Common myeloid progenitor, CD34-positive (primary cell): Measurements from ENCODE around the gene MAGEB10.
"Not testable (repeated sequence)": the region's sequence is repeated elsewhere in the genome, so short reads cannot be mapped to it uniquely, and the experiment has no call there.

Experiments
- CTCF ChIA-PET: fragments of 350-600 bp; sonication (Branson Sonifier 250); formaldehyde crosslinking; loops from one replicate; lab custom pipeline; 2021; ENCODE audit warnings: antibody characterized with exemption; lab: Charles Lee
- POLR2A ChIA-PET: fragments of 350-600 bp; sonication (Branson Sonifier 250); formaldehyde crosslinking; loops from one replicate; lab custom pipeline; 2021; ENCODE audit warnings: antibody characterized with exemption; lab: Charles Lee
- DNase-seq, 3 donors: peaks; one replicate each; pipeline versions ENCODE4 v3.0.0 to v3.0.0-alpha.2; 2013
- H3K27ac ChIP-seq, 2 experiments: 1 replicate in 1 of 2; 2 replicates in 1 of 2; pipeline ENCODE4 v1.7.0; 2013; ENCODE audit warnings: inconsistent platforms in 2 of 2, low read length in 2 of 2, mild to moderate bottlenecking in 2 of 2, low read depth in 1 of 2, moderate library complexity in 1 of 2; ENCODE audit not compliant: severe bottlenecking in 2 of 2, insufficient read depth in 1 of 2, poor library complexity in 1 of 2
- H3K27me3 ChIP-seq, 5 experiments: replicated peaks in 2 of 5; 1 replicate in 3 of 5; 2 replicates in 2 of 5; pipeline versions ENCODE4 v1.6.1 to v1.7.0; 2013; ENCODE audit warnings: low read length in 4 of 5, mild to moderate bottlenecking in 2 of 5, moderate library complexity in 2 of 5, inconsistent platforms in 1 of 5; ENCODE audit not compliant: insufficient read depth in 5 of 5, control insufficient read depth in 4 of 5
- H3K36me3 ChIP-seq, 4 experiments: 1 replicate in 2 of 4; 2 replicates in 2 of 4; pipeline versions ENCODE4 v1.6.1 to v1.7.0; 2013; ENCODE audit warnings: low read length in 3 of 4, control low read depth in 1 of 4, mild to moderate bottlenecking in 1 of 4; ENCODE audit not compliant: control insufficient read depth in 4 of 4, insufficient read depth in 4 of 4
- H3K4me1 ChIP-seq, 4 experiments: 1 replicate in 3 of 4; 2 replicates in 1 of 4; pipeline versions ENCODE4 v1.6.1 to v1.7.1; 2013; ENCODE audit warnings: low read length in 3 of 4, mild to moderate bottlenecking in 3 of 4, control low read depth in 1 of 4, inconsistent platforms in 1 of 4, moderate library complexity in 1 of 4; ENCODE audit not compliant: control insufficient read depth in 4 of 4, insufficient read depth in 4 of 4; ENCODE audit errors: control extremely low read depth in 1 of 4
- H3K4me3 ChIP-seq, 7 experiments: 1 replicate in 4 of 7; 2 replicates in 3 of 7; pipeline versions ENCODE4 v1.5.1 to v1.7.0; 2013; ENCODE audit warnings: mild to moderate bottlenecking in 7 of 7, low read length in 6 of 7, moderate library complexity in 6 of 7, inconsistent platforms in 2 of 7, low read depth in 2 of 7, control low read depth in 1 of 7; ENCODE audit not compliant: insufficient read depth in 4 of 7, control insufficient read depth in 1 of 7; ENCODE audit errors: extremely low read depth in 1 of 7
- H3K9me3 ChIP-seq, 5 experiments: 1 replicate in 4 of 5; 2 replicates in 1 of 5; pipeline versions ENCODE4 v1.6.1 to v1.7.1; 2013; ENCODE audit warnings: low read length in 4 of 5, mild to moderate bottlenecking in 2 of 5, inconsistent platforms in 1 of 5, low read depth in 1 of 5, moderate library complexity in 1 of 5; ENCODE audit not compliant: control insufficient read depth in 4 of 5, insufficient read depth in 2 of 5; ENCODE audit errors: control extremely low read depth in 1 of 5
- WGBS: methylation state at CpG from one replicate; pipeline ENCODE4 v1.1.5; 2013; ENCODE audit not compliant: insufficient coverage; 5-methylcytosine and 5-hydroxymethylcytosine counted together

The MAGEB10 gene

GRCh38 chrX:27808991-27809859 lies 1.4 kb downstream of the MAGEB10 start:
- DNase-seq, CTCF ChIA-PET, H3K27me3 ChIP-seq, H3K9me3 ChIP-seq, H3K36me3 ChIP-seq, H3K4me1 ChIP-seq, POLR2A ChIA-PET, H3K4me3 ChIP-seq, H3K27ac ChIP-seq: not testable (repeated sequence)
- 86% methylated on average over 7 of the region's 50 CpGs for WGBS

- Histone ChIP-seq H3K4me3 (no peak overlapping the region), H3K36me3 (no peaks in the 10 kb centered on the region), H3K27ac (no peak overlapping the region), H3K4me1 (no peaks in the 10 kb centered on the region), H3K9me3 (no peaks in the 10 kb centered on the region), H3K27me3 (no peaks in the 10 kb centered on the region)
- POLR2A ChIA-PET, result no interaction called here
- no peak for DNase-seq
- CTCF ChIA-PET, result no interaction called here
These were observed 7.4 kb downstream of the MAGEB10 start for GRCh38 chrX:27815209-27815608.

- ChIA-PET POLR2A (no interaction called here), CTCF (no interaction called here)
- Histone ChIP-seq H3K36me3 (no peaks in the 10 kb centered on the region), H3K27ac (no peak overlapping the region), H3K9me3 (no peaks in the 10 kb centered on the region), H3K27me3 (no peaks in the 10 kb centered on the region), H3K4me1 (no peaks in the 10 kb centered on the region), H3K4me3 (no peak overlapping the region)
- no CpG with 5 or more reads among the region's 1 CpG for WGBS
- no peak for DNase-seq
These were observed 16.0 kb downstream of the MAGEB10 start for GRCh38 chrX:27823812-27824211.

- H3K4me1 ChIP-seq, result no peaks in the 10 kb centered on the region
- DNase-seq, result no peak
- POLR2A ChIA-PET, result no interaction called here
- no peaks in the 10 kb centered on the region for H3K9me3 ChIP-seq
- 96% methylated on average over 2 of the region's 3 CpGs for WGBS
- no peak overlapping the region for H3K4me3 ChIP-seq
- no peak overlapping the region for H3K27ac ChIP-seq
- no peaks in the 10 kb centered on the region for H3K36me3 ChIP-seq
- CTCF ChIA-PET, result no interaction called here
- H3K27me3 ChIP-seq, result no peaks in the 10 kb centered on the region
These were observed 30.4 kb downstream of the MAGEB10 start for GRCh38 chrX:27838185-27838584.

- Histone ChIP-seq H3K4me1 (no peaks in the 10 kb centered on the region), H3K27me3 (no peaks in the 10 kb centered on the region), H3K36me3 (no peaks in the 10 kb centered on the region), H3K4me3 (no peak overlapping the region), H3K9me3 (no peaks in the 10 kb centered on the region), H3K27ac (no peak overlapping the region)
- 76% methylated on average over 3 of the region's 3 CpGs for WGBS
- no peak for DNase-seq
- CTCF ChIA-PET, result no interaction called here
- POLR2A ChIA-PET, result no interaction called here
These were observed 33.1 kb downstream of the MAGEB10 start for GRCh38 chrX:27840881-27841280.

GRCh38 chrX:27842859-27843258 lies 35.1 kb downstream of the MAGEB10 start:
- H3K4me3 ChIP-seq, result no peak overlapping the region
- no peak for DNase-seq
- H3K36me3 ChIP-seq, result no peaks in the 10 kb centered on the region
- H3K4me1 ChIP-seq, result no peaks in the 10 kb centered on the region
- ChIA-PET CTCF (no interaction called here), POLR2A (no interaction called here)
- no peak overlapping the region for H3K27ac ChIP-seq
- WGBS, result no CpG with 5 or more reads among the region's 4 CpGs
- no peaks in the 10 kb centered on the region for H3K9me3 ChIP-seq
- no peaks in the 10 kb centered on the region for H3K27me3 ChIP-seq

- Histone ChIP-seq H3K4me3 (no peak overlapping the region), H3K27me3 (peaks cover 0 to 8% (median 0%) of the 10 kb centered on the region in 5 experiments), H3K9me3 (peaks cover 0 to 5% (median 0%) of the 10 kb centered on the region in 5 experiments), H3K27ac (no peak overlapping the region), H3K36me3 (no peaks in the 10 kb centered on the region), H3K4me1 (no peaks in the 10 kb centered on the region)
- CTCF ChIA-PET, result no interaction called here
- DNase-seq, result no peak
- POLR2A ChIA-PET, result no interaction called here
These were observed 52.5 kb downstream of the MAGEB10 start for GRCh38 chrX:27860337-27860736.
